Epithelial cell of proximal tubule (primary cell): ENCODE results near the gene ASPRV1. TPM values are rescaled to one million over a fixed set of nuclear protein-coding genes. Genes with fewer than 3 reads are reported as not detected.
"Not testable (repeated sequence)": the region's sequence is repeated elsewhere in the genome, so short reads cannot be mapped to it uniquely, and the experiment has no call there.

Source experiments
- DNase-seq: peaks from one replicate; pipeline ENCODE4 v3.0.0-alpha.2; 2011; ENCODE audit warnings: low read depth
- H3K4me3 ChIP-seq: 2 replicates; pipeline ENCODE4 v1.5.1; 2011; ENCODE audit warnings: low read depth, mild to moderate bottlenecking, low read length
- CTCF ChIP-seq: conservative IDR thresholded peaks from 2 replicates; pipeline ENCODE4 v1.5.1; 2012; ENCODE audit warnings: low read depth, mild to moderate bottlenecking, low read length
- total RNA-seq: library from RNA; depleted of rRNA; stranded (reverse); fragments of >200 nt; gene quantifications from 2 replicates; pipeline ENCODE4 v1.2.3, GENCODE V29; 2015

The ASPRV1 gene
- total RNA-seq, 1 donor from 2014 or later: 0.69 TPM

DNA sequence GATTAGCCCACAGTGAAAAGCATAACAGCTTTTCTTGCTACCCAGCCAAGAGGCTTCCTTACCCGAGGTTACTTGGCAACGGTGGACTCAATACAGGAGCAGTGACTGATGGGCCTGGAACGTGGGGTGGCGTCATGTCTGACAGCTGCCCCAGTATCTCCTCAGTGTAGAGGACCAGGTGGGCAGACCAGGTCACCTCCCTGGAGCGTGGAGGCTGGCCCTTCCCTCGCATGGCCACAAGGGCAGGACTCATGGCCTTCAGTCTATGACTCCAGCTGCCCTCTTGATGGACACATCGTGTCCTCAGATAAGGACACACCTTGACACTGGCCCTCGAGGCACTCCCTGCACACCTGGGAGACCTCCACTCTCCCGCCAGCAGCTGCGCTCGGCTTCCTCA, 6.4 kb downstream of the ASPRV1 start:
- no peak for DNase-seq
- H3K4me3 ChIP-seq: no peak overlapping the region
- no peak for TF ChIP-seq CTCF

- TF ChIP-seq CTCF: no peak
- H3K4me3 ChIP-seq: no peak overlapping the region
- DNase-seq: no peak
Observed at GRCh38 chr2:69954084-69954483, 7.3 kb downstream of the ASPRV1 start.

- TF ChIP-seq CTCF: no peak
- no peak overlapping the region for H3K4me3 ChIP-seq
- no peak for DNase-seq
Observed at GRCh38 chr2:69952336-69953115, 8.9 kb downstream of the ASPRV1 start.

DNA sequence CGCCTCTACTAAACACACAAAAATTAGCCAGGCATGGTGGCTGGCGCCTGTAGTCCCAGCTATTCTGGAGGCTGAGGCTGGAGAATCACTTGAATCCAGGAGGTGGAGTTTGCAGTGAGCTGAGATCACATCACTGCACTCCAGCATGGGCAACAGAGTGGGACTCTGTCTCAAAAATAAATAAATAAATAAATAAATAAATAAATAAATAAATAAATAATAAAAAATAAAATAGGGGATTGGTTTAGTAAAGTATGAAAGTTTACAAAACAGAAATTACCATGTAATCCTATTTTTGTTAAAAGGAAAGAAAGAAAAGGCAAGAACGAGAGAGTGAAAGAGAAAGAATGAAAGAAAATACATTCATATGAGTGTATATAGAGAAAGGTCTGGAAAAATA, 10.8 kb downstream of the ASPRV1 start:
- not testable (repeated sequence) for DNase-seq, H3K4me3 ChIP-seq

- no peak for TF ChIP-seq CTCF
- no peak for DNase-seq
- no peak overlapping the region for H3K4me3 ChIP-seq
Observed at GRCh38 chr2:69950241-69950640, 11.2 kb downstream of the ASPRV1 start.

DNA sequence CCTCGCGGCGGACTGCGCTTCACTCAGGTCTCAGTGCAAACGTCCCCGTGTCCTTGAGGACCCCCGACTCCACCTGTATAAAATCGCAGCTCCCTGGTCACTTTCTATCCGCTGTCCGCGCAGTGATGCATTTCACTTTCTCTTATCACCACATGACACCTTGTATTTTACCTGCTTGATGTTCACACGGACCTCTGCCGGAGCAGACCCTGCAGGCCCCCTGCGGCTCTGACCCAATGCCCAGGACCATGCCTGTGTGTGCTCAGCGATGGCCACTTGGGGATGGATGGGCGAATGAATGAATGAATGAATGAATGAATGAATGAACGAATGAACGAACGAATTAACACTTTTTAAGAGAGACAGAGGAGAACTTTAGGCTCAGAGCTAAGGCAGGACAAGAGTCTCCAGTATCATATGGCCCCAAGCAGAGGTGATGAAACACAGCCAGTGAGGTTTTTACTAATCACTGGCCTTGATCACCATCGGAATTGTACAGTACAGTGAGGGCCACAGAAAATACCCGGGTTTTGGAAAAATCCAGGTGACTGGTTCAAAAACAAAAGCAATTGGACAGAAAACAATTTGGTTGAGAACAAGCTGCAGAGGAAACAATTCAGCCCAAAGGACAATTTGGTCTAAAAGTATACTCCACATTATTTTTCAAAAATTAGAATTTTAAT, 12.3 kb downstream of the ASPRV1 start:
- no peak for DNase-seq
- TF ChIP-seq CTCF: no peak
- H3K4me3 ChIP-seq: no peak overlapping the region

DNA sequence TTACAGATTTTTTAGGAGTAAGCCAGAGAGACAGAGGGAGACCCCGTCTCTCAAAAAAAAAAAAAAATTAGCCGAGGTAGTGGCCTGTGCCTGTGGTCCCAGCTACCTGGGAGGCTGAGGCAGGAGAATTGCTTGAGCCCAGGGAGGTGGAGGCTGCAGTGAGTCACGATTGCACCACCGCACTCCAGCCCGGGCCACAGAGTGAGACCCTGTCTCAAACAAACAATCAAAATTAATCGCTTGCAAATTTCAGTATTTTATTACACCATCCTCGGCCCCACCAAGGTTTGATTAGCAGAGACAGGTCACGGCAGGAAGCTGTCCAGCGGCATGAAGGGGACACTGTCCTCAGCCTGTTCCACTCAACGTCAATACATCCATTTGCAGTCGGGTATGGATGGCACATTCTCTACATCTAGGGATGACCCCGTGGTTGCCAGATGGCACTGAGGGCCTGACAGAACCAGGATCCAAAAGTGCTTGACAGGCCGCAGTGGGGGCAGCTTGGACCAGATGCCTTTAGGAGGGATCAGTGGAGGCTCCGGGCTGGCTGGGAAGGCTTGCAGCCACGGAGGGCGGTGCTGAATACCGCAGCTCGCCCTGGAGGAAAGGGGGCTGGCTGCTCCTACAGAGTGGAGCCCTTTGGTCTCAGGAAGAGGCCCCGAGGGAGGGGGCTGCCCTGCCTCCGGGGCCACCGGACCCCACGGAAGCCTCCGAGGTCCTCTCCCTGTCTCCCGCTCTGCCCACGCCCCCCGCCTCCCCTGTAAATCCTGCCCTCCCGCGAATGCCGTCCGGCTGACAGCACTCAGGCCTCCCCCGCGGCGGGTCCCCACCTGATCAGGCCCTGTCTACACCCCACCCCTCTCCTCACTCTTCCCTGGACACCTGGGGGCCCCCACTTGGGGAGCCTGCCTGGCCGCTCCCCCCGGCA, 13.1 kb downstream of the ASPRV1 start:
- TF ChIP-seq CTCF: no peak
- no peak for DNase-seq
- H3K4me3 ChIP-seq: no peak overlapping the region
